T-helper 1 cell treated with Interleukin-12 subunit alpha and Interleukin-12 subunit beta and Interleukin-4 antibody, amounts not matched to agents 30 μg/mL and 1 μg/mL, for 36 hours (primary cell): ENCODE measurements around the gene MTERF1.

ENCODE experiments used
- H3K27ac Mint-ChIP-seq: one replicate; pipeline ENCODE4 v1.8.0; 2021; ENCODE audit warnings: mild to moderate bottlenecking, mixed read lengths
- H3K27me3 Mint-ChIP-seq: one replicate; pipeline ENCODE4 v1.8.0; 2021; ENCODE audit warnings: low read depth, mixed read lengths
- H3K36me3 Mint-ChIP-seq: one replicate; pipeline ENCODE4 v1.8.0; 2021; ENCODE audit warnings: low read depth, mixed read lengths
- H3K4me1 Mint-ChIP-seq: one replicate; pipeline ENCODE4 v1.8.0; 2021; ENCODE audit warnings: low read depth, mixed read lengths
- H3K4me3 Mint-ChIP-seq: one replicate; pipeline ENCODE4 v1.8.0; 2021; ENCODE audit warnings: mild to moderate bottlenecking, moderate library complexity, mixed read lengths
- H3K9me3 Mint-ChIP-seq: one replicate; pipeline ENCODE4 v1.8.0; 2021; ENCODE audit warnings: mixed read lengths

The MTERF1 gene

GRCh38 chr7:91880413-91881241 is at the start of gene MTERF1:
Gene MTERF1 (minus strand): TSS chr7:91880702. CDS start chr7:91880083, 619 bp downstream.
- Mint-ChIP-seq H3K4me3 (peak within 1 kb of the TSS; percentile 90), H3K27me3 (no peaks in the 10 kb centered on the region), H3K36me3 (peaks cover 17% of the 10 kb centered on the region), H3K4me1 (peaks cover 23% of the 10 kb centered on the region), H3K9me3 (no peaks in the 10 kb centered on the region), H3K27ac (peak within 1 kb of the TSS; percentile 87)

- H3K27me3 Mint-ChIP-seq: peaks cover 31% of the 10 kb centered on the region
- no peak overlapping the region for H3K4me3 Mint-ChIP-seq
- no peaks in the 10 kb centered on the region for H3K9me3 Mint-ChIP-seq
- H3K36me3 Mint-ChIP-seq: no peaks in the 10 kb centered on the region
- H3K4me1 Mint-ChIP-seq: no peaks in the 10 kb centered on the region
- H3K27ac Mint-ChIP-seq: no peak overlapping the region
Observed at GRCh38 chr7:91929463-91929862, 49.0 kb upstream of the MTERF1 start.

- peaks cover 22% of the 10 kb centered on the region for H3K27me3 Mint-ChIP-seq
- no peaks in the 10 kb centered on the region for H3K36me3 Mint-ChIP-seq
- no peak overlapping the region for H3K4me3 Mint-ChIP-seq
- H3K9me3 Mint-ChIP-seq: no peaks in the 10 kb centered on the region
- H3K4me1 Mint-ChIP-seq: no peaks in the 10 kb centered on the region
- no peak overlapping the region for H3K27ac Mint-ChIP-seq
Observed at GRCh38 chr7:91927912-91928311, 47.4 kb upstream of the MTERF1 start.

GRCh38 chr7:91922857-91923256 is 42.4 kb upstream of the MTERF1 start:
- Mint-ChIP-seq H3K27ac (no peak overlapping the region), H3K36me3 (no peaks in the 10 kb centered on the region), H3K4me1 (no peaks in the 10 kb centered on the region), H3K9me3 (no peaks in the 10 kb centered on the region), H3K27me3 (peaks cover 25% of the 10 kb centered on the region), H3K4me3 (no peak overlapping the region)

- no peak overlapping the region for H3K4me3 Mint-ChIP-seq
- no peaks in the 10 kb centered on the region for H3K36me3 Mint-ChIP-seq
- H3K27me3 Mint-ChIP-seq: peaks cover 10% of the 10 kb centered on the region
- no peak overlapping the region for H3K27ac Mint-ChIP-seq
- H3K4me1 Mint-ChIP-seq: peaks cover 8% of the 10 kb centered on the region
- no peaks in the 10 kb centered on the region for H3K9me3 Mint-ChIP-seq
Observed at GRCh38 chr7:91918356-91918755, 37.9 kb upstream of the MTERF1 start.

- H3K4me3 Mint-ChIP-seq: no peak overlapping the region
- no peaks in the 10 kb centered on the region for H3K9me3 Mint-ChIP-seq
- no peaks in the 10 kb centered on the region for H3K36me3 Mint-ChIP-seq
- H3K4me1 Mint-ChIP-seq: peaks cover 8% of the 10 kb centered on the region
- H3K27me3 Mint-ChIP-seq: peaks cover 10% of the 10 kb centered on the region
- no peak overlapping the region for H3K27ac Mint-ChIP-seq
Observed at GRCh38 chr7:91916051-91916440, 35.5 kb upstream of the MTERF1 start.

GRCh38 chr7:91915401-91916050 is 35.0 kb upstream of the MTERF1 start:
- Mint-ChIP-seq H3K4me1 (peaks cover 8% of the 10 kb centered on the region), H3K27me3 (peaks cover 10% of the 10 kb centered on the region), H3K27ac (no peak overlapping the region), H3K4me3 (no peak overlapping the region), H3K36me3 (no peaks in the 10 kb centered on the region), H3K9me3 (no peaks in the 10 kb centered on the region)

- no peaks in the 10 kb centered on the region for H3K36me3 Mint-ChIP-seq
- H3K27me3 Mint-ChIP-seq: peaks cover 6% of the 10 kb centered on the region
- H3K9me3 Mint-ChIP-seq: no peaks in the 10 kb centered on the region
- no peak overlapping the region for H3K4me3 Mint-ChIP-seq
- H3K27ac Mint-ChIP-seq: no peak overlapping the region
- peaks cover 8% of the 10 kb centered on the region for H3K4me1 Mint-ChIP-seq
Observed at GRCh38 chr7:91913612-91914011, 33.1 kb upstream of the MTERF1 start.

GRCh38 chr7:91912494-91912893 is 32.0 kb upstream of the MTERF1 start:
- Mint-ChIP-seq H3K27me3 (no peaks in the 10 kb centered on the region), H3K4me1 (peaks cover 8% of the 10 kb centered on the region)

GRCh38 chr7:91911121-91911520 is 30.6 kb upstream of the MTERF1 start:
- H3K4me3 Mint-ChIP-seq: no peak overlapping the region
- H3K36me3 Mint-ChIP-seq: no peaks in the 10 kb centered on the region
- H3K9me3 Mint-ChIP-seq: no peaks in the 10 kb centered on the region
- peaks cover 6% of the 10 kb centered on the region for H3K4me1 Mint-ChIP-seq
- no peaks in the 10 kb centered on the region for H3K27me3 Mint-ChIP-seq
- no peak overlapping the region for H3K27ac Mint-ChIP-seq

More at GRCh38 chr7:91912494-91912893, 32.0 kb upstream of the MTERF1 start:
- Mint-ChIP-seq H3K36me3 (no peaks in the 10 kb centered on the region), H3K4me3 (no peak overlapping the region), H3K27ac (no peak overlapping the region), H3K9me3 (no peaks in the 10 kb centered on the region)

- no peak overlapping the region for H3K4me3 Mint-ChIP-seq
- H3K36me3 Mint-ChIP-seq: no peaks in the 10 kb centered on the region
- no peaks in the 10 kb centered on the region for H3K27me3 Mint-ChIP-seq
- no peaks in the 10 kb centered on the region for H3K9me3 Mint-ChIP-seq
- H3K4me1 Mint-ChIP-seq: peaks cover under 1% of the 10 kb centered on the region
- no peak overlapping the region for H3K27ac Mint-ChIP-seq
Observed at GRCh38 chr7:91910171-91910570, 29.7 kb upstream of the MTERF1 start.

- Mint-ChIP-seq H3K27me3 (peaks cover 15% of the 10 kb centered on the region), H3K4me1 (no peaks in the 10 kb centered on the region), H3K9me3 (no peaks in the 10 kb centered on the region)
Observed at GRCh38 chr7:91899563-91899962, 19.1 kb upstream of the MTERF1 start.

GRCh38 chr7:91898240-91898992 is 17.9 kb upstream of the MTERF1 start:
- H3K4me3 Mint-ChIP-seq: no peak overlapping the region
- peaks cover 19% of the 10 kb centered on the region for H3K27me3 Mint-ChIP-seq
- no peak overlapping the region for H3K27ac Mint-ChIP-seq
- H3K9me3 Mint-ChIP-seq: no peaks in the 10 kb centered on the region
- H3K36me3 Mint-ChIP-seq: no peaks in the 10 kb centered on the region
- H3K4me1 Mint-ChIP-seq: no peaks in the 10 kb centered on the region

More at GRCh38 chr7:91899563-91899962, 19.1 kb upstream of the MTERF1 start:
- Mint-ChIP-seq H3K27ac (no peak overlapping the region), H3K36me3 (no peaks in the 10 kb centered on the region), H3K4me3 (no peak overlapping the region)

- H3K27me3 Mint-ChIP-seq: peaks cover 25% of the 10 kb centered on the region
- H3K4me3 Mint-ChIP-seq: no peak overlapping the region
- no peaks in the 10 kb centered on the region for H3K4me1 Mint-ChIP-seq
- H3K9me3 Mint-ChIP-seq: no peaks in the 10 kb centered on the region
- no peaks in the 10 kb centered on the region for H3K36me3 Mint-ChIP-seq
- H3K27ac Mint-ChIP-seq: no peak overlapping the region
Observed at GRCh38 chr7:91894781-91895480, 14.4 kb upstream of the MTERF1 start.
